T-helper 1 cell (primary cell): ENCODE results near the gene ADAMTS4.
A peak's percentile ranks its signal among the peaks of the same experiment; 100 is the strongest.
"Not testable (repeated sequence)": the region's sequence is repeated elsewhere in the genome, so short reads cannot be mapped to it uniquely, and the experiment has no call there.

ENCODE experiments used
- DNase-seq, 5 donors: peaks; one replicate each; pipeline ENCODE4 v3.0.0-alpha.2; 2012 to 2020
- total RNA-seq, 4 donors: gene quantifications; one replicate each; lab custom pipeline; 2026; lab: John Stamatoyannopoulos, UW

Gene ADAMTS4
- 1.5 to 8.6 (median 3.5) reads per million in 4 donors for total RNA-seq

GRCh38 chr1:161198897-161199431, at the start of gene ADAMTS4:
TSS of gene ADAMTS4 (minus strand) at chr1:161199054. CDS start at chr1:161198627, 427 bp downstream.
- no peak for DNase-seq

DNA sequence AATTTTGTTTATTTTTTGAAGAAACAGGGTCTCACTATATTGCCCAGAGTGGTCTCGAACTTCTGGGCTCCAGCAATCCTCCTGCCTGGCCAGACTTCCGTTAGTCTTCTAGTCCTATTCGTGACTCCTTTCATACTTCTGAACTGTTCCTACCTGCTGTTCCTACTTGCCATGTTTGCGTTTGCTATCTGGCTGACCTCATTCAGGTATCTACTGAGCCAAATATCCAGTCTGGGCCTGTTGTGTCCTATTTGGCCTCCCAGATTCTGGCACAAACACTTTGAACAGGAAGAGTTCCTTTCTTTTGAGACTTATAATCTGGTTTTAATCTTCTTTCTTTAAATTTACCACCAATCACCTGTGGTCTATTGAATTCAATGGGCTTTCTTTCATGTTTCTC, 46.0 kb upstream of the ADAMTS4 start:
- no peak for DNase-seq

GRCh38 chr1:161242313-161242712, 43.5 kb upstream of the ADAMTS4 start:
- no peak for DNase-seq

GRCh38 chr1:161241682-161242081, 42.8 kb upstream of the ADAMTS4 start:
- no peak for DNase-seq

DNA sequence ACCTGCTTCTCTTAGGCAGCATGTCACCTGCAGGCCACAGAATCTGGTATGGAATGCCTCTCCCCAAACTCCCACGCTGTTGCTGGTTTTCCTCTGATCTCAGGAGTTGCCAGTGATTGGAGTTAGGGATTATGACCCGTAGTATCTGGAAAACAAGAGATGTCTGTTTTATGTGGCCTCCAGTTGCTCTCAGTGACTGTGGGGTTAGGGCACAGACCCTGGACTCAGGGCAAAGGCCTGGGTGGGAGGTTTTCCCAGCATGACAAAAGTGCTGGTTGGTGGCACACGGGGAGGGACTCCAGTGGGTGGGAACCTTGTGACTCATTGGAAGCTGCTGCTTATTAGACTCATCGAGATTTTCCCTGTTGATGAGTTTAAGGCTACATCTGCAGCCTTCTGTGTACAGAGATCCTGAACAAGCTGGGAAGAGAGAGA, 39.2 kb upstream of the ADAMTS4 start, which contains the start of gene NR1I3:
TSS of gene NR1I3 (minus strand) at position 165 of the 435 bp plus-strand sequence. CDS start 1,638 bp downstream, outside the sequence.
- DNase-seq: no peak

- no peak for DNase-seq
Measured at GRCh38 chr1:161235957-161236775, 37.3 kb upstream of the ADAMTS4 start.

DNA sequence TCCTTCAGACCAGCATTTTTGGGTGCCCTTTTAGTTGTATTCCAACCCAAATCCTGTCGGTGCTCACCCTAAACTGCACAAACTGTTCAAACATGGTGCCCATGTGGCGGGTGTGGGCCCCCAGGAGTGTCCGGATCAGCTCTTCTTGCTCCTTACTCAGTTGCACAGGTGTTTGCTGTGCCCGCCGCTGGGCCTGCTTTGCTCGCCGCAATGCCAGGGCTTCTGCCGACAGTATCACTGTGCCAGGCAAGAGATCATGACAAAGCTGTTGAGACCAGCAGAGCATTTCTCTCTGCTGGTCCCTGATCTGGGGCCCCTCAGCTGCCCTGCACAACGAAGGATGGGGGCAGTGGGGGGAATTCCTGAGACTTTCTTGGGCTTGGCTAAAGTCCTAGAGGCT, 34.2 kb upstream of the ADAMTS4 start:
- DNase-seq: no peak

DNA sequence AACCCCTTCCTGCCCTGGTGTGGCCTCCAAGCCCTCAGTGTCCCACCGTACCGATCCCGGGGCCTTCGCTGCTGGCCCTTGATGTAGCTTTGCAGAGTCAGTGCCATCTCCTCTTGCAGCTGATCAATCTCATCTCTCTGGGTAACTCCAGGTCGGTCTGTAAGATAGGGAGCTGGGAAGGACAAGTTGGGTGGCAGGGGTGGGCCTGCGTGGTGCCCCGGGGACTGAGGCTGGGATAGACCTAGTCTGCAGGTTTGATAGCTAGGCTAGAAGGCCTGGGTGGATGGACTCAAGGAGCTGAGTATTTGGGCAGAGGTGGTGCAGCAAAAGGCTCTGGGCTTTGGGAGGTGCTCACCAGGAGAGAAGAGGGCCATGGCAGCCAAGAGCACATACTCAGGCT, 31.9 kb upstream of the ADAMTS4 start:
- no peak for DNase-seq

GRCh38 chr1:161229896-161230295, 31.0 kb upstream of the ADAMTS4 start:
- no peak for DNase-seq

DNA sequence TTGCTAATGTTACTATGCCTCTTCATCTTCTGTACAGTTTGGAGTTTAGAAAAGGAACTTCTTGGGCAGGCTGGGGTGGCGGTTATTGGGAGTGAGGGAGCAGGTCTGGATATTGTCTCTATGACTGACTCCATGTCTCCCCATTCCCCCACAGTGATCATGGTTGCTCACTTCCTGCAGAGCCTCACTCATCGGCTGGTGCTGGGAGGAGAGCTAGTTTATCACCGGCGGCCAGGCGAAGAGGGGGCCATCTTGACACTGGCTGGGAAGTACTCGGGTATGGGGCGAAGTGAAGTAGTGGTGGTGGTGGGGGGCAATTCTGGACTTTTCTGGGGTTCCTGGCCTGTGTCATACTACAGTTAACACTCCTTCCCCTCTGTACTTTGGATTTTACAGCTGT, 29.2 kb upstream of the ADAMTS4 start:
- DNase-seq: no peak

GRCh38 chr1:161227196-161227871, 28.5 kb upstream of the ADAMTS4 start:
- DNase-seq: peak; percentile 71 to 91 (median 81)

GRCh38 chr1:161226759-161227158, 27.9 kb upstream of the ADAMTS4 start:
- DNase-seq: no peak

GRCh38 chr1:161226320-161226711, 27.5 kb upstream of the ADAMTS4 start:
- no peak for DNase-seq

DNA sequence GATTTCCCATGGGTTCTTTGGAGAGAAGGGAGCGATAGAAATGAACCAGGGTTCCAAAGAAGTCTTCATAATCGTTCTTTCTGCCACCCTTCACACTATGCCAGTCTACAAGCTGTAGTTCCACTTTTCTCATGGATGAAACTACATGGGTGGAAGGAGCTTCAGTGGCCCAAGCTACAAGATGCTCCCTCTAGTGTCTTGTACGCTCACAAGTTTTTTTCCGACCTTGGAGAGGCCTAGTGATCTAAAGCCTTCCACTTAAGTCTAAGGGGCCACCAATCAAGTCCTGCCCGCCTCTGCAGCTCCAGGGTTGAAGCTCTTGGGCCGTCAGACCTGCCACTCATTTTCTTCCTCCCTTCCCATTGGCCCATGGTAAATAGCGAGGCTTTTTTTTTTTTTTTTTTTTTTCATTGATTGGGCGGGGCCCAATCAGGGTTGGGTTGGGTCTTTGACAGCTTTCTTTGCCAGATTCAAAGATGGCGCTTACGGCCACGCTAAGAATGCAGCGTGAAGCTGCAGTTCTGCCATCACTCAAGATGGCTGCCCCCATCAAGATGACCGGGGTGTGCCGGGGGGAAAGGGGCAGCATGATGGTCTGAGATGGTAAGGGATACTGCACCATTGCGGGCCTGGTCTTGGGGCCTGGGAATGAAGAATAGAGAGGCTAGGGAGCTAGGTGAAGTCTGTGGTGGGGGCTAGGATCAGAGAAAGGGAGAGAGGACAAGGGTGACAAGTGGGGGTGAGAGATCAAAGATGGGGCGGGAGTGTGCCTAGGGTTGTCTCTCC, 26.9 kb upstream of the ADAMTS4 start, which contains the start of gene TOMM40L:
TSS of gene TOMM40L (plus strand) at position 527 of the 786 bp plus-strand sequence. CDS start 430 bp downstream, outside the sequence.
- peak; percentile 80 to 99 (median 85) for DNase-seq

DNA sequence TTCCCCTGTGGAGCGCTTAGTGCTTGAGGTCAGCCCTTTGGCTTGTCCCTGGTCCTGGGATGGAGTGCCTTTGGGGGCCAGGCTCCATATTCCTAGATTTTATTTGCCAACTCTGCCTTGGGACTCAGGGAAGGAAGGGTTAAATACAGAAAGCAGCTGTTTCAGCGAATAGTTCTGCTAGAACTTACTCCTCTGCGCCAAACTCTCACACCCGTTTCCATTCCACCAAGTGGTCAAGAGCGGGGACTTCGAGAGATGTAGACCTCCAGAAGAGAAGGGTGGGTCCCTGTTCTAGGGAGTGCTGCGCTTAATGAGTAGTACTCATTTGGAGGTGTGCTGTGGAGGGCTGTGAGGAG, 26.3 kb upstream of the ADAMTS4 start:
- no peak for DNase-seq

GRCh38 chr1:161224695-161225087, 25.8 kb upstream of the ADAMTS4 start:
- DNase-seq: not testable (repeated sequence)

GRCh38 chr1:161223805-161224694, 25.2 kb upstream of the ADAMTS4 start:
- DNase-seq: no peak

GRCh38 chr1:161222175-161223019, 23.5 kb upstream of the ADAMTS4 start:
- DNase-seq: no peak

- DNase-seq: no peak
Measured at GRCh38 chr1:161220002-161220401, 21.1 kb upstream of the ADAMTS4 start.

DNA sequence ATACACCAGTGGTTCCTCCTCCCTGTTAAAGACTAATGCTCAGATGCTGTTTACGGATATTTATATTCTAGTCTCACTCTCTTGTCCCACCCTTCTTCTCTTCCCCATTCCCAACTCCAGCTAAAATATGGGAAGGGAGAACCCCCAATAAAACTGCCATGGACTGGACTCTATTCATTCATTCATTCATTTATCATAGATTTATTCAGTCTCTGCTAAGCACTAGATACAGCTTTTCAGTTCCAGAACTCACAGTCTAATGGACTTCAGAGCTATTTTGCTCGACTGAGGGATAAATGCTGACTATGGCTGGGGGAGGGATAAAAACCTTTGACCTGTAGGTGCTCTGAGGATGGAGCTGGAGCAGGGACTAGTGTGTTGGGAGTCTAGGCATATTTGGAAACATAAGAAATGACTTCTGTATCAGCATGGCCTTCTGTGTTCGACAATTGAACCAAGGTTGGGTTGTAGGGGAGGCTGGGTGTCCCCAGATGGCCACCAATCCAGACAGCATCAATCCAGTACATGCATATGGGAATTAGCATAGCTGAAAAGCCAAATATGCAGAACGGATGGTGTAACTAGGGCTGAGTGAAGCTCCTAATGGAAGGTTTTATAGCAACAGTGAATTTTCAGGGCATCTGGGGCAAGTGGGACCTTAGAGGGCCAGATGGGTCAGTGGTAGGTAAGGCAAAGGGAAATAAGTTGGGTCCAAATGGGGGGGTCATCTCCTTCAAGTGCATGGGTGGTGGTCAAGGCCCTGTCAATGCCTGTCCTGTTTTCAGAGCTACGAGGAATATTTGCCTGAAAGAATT, 20.4 kb upstream of the ADAMTS4 start:
- no peak for DNase-seq
